Astrocyte of the hippocampus (primary cell): ENCODE results near the gene LYPLAL1.
"Not testable (repeated sequence)": the region's sequence is repeated elsewhere in the genome, so short reads cannot be mapped to it uniquely, and the experiment has no call there.

Experiments used
- DNase-seq: peaks from one replicate; pipeline ENCODE4 v3.0.0; 2011; ENCODE audit warnings: low read depth, low spot score

Gene LYPLAL1

GRCh38 chr1:219215477-219215876 is 41.8 kb downstream of the LYPLAL1 start:
- no peak for DNase-seq

- DNase-seq, result no peak
Observed at GRCh38 chr1:219220945-219221344, 47.3 kb downstream of the LYPLAL1 start.

- DNase-seq, result no peak
Observed at GRCh38 chr1:219223496-219223895, 49.8 kb downstream of the LYPLAL1 start.

- no peak for DNase-seq
Observed at GRCh38 chr1:219226196-219226595, 52.5 kb downstream of the LYPLAL1 start.

DNA sequence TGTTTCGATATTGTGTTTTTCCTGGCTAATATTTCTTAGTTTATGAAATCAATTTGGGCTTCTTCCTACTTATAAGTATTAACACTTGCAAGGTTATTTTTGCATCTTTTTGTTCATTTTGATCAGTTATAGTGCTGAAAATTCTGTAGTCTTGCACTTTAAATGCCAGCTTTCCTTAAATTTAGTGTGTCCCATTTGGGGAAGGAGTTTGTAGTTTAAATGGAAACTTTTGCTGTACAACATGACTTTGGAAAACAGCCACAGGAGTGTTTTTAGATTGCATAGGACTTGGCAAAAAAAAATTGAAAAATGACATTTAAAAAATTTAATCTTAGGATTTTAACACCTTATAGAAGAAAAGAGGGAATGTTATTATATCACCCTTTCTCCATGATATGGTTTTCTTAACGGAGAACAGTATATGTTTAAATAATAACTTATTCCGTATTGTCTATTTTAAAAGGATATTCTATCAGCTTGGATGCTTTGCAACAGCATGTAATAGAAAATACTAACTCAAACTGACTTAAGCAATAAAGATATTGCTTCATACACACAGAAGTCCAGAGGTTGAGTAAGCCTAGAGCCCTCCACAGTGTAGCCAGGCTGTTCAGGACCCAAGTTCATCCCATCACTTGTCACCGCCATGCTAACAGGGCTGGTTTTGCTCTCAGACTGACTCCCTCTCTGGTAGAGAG is 53.8 kb downstream of the LYPLAL1 start:
- no peak for DNase-seq

DNA sequence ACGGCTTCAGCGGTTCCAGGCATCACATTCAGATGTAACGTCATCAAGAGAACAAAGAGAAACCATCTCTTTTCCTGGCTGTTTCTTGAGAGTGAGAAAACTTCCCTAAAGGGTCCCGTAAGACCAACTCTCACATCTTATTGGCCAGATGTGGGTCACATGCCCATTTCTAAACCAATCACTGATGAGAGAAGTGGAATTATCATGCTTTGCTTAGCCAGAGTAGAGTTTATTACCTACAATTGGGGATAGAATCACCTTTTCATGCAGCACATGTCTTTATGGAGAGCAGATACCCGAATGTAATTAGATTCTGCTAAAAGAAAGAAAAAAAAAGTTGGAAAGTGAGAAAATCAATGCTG is 54.4 kb downstream of the LYPLAL1 start:
- DNase-seq, result no peak

DNA sequence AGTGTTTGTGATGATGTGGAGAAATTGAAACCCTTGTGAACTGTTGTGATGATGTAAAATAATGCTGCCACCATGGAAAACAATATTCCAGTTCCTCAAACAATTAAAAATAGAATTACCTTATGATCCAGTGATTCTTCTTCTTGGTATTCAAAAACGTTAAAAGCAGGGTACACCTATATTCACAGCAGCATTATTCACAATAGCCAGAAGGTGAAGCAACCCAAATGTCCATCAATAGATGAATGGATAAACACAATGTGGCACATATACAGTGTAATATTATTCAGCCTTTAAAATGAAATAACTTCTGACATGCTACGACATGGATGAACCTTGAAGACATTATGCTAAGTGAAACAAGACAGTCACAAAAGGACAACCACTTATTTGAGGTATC is 59.2 kb downstream of the LYPLAL1 start:
- no peak for DNase-seq

DNA sequence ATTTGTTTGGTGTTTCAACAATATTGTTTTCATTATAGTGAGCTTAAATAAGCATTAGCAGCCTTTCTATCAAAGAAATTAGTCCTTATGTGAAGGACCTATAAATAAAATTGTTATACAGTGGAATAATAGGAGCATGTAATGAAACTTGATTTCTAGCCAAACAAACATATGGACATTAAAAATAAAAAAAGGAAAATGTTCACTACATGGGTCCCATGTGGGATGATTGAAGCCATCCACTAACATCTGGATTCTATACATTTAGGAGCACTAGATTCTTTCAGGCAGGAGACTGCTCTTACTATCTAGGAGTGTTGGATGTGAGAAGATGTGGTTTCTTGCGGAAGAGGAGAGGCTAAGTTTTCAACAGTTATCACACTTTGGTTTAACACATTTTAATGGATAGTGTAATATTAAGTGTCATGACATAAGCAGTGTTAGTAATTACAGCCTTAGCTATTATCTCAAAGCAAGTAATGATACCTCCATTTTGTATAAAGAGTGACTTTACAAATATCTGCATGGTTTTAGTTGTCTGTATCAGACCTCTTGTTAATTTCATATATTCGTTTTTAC is 62.3 kb downstream of the LYPLAL1 start:
- no peak for DNase-seq

DNA sequence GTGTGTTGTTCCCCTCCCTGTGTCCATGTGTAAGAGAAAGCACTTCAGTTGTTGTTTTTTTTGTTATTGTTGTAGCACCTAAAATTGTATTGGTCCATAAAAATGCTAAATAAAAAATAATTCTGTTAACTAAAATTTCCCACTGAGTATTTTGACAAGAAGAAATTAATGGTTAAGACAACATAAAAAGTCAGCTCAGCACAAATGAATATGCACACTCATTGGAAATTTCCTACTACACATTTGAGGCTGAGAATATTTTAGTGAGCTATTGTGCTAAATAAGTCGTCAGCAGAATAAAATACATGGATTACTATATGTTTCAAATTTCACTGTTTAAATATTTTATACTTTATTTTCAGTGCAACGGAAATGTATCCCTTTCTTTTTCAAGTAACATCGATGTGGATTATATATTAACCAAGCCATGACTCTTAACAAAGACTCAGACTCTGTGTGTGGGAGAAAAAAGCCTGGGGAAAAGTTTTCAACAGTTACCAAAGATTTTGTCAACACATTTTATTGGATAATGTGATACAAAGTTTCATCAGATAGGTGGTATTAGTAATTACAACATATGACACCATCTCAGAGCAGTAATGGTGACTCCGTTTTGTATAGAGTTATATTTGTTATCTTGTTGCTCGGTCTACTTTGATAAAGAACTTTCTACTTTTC is 63.4 kb downstream of the LYPLAL1 start:
- DNase-seq, result no peak

DNA sequence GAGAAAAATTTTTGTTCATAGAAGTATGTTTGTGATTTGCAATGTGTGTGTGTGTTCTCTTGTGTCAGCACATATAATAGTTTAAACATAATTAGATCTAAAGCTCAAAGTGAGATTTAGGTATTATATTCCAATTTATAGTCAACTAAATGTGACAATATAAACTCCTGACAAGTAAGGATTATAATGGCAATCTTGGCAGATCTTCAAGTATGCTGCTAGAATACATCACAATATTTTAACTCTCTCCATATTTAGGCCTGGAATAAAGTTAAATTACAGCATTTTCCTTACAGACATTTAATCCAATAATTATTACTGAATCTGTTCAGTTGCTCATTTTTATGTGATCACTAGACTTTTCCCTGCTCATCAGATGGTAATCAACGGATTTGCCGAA is 65.8 kb downstream of the LYPLAL1 start:
- DNase-seq, result peak; percentile 4

- no peak for DNase-seq
Observed at GRCh38 chr1:219244864-219245263, 71.2 kb downstream of the LYPLAL1 start.

DNA sequence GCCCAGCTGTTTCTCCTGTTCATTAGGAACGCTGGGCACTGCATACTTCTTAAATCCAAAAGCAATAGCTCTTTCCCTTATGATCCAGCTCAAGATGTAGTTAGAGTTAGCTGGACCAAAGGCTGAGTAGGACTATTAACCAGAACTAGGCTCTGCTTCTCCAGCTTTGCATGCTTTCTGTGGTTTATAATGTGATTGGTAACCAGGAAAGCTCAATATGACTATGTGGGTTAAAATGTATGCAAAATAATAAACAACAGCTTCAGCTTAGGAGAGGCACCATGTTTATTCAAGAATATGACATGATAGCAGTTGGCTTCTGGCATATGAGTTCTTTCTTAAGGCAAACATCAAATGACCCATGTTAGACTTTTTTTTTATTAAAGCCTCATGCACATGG is 73.8 kb downstream of the LYPLAL1 start:
- no peak for DNase-seq

GRCh38 chr1:219250468-219250867 is 76.8 kb downstream of the LYPLAL1 start:
- not testable (repeated sequence) for DNase-seq

GRCh38 chr1:219257751-219258150 is 84.1 kb downstream of the LYPLAL1 start:
- DNase-seq, result no peak

DNA sequence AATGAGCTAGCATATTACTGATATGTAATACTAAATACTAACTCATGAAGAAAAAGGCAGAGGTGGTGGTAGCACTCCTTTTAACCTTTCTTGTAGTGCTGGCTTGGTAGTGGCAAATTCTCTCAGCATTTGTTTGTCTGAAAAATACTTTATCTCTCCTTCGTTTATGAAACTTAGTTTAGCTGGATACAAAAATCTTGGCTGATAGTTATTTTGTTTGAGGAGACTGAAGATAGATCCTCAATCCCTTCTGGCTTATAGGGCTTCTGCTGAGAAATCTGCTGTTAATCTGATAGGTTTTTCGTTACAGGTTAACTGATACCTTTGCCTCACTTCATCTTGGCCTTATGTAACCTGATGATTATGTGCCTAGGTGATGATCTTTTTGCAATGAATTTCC is 87.8 kb downstream of the LYPLAL1 start:
- no peak for DNase-seq
